Mononuclear cell (primary cell): ENCODE measurements around the gene PPP3CB. TPM values are rescaled to one million over a fixed set of nuclear protein-coding genes. Genes with fewer than 3 reads are reported as not detected.

Source experiments
- H3K27me3 ChIP-seq: 2 replicates; pipeline ENCODE4 v1.6.0; 2011; ENCODE audit warnings: low read length, control low read depth; ENCODE audit not compliant: insufficient read depth
- H3K4me1 ChIP-seq: 2 replicates; pipeline ENCODE4 v1.5.1; 2011; ENCODE audit warnings: mild to moderate bottlenecking, low read length, control low read depth; ENCODE audit not compliant: insufficient read depth
- H3K4me3 ChIP-seq: 2 replicates; pipeline ENCODE4 v1.5.1; 2011; ENCODE audit warnings: mild to moderate bottlenecking, low read length, moderate library complexity
- H3K9me3 ChIP-seq: 2 replicates; pipeline ENCODE4 v1.5.1; 2011; ENCODE audit warnings: low read depth, mild to moderate bottlenecking, control low read depth, low read length
- total RNA-seq: library from RNA; depleted of rRNA; stranded (reverse); fragments of >200 nt; gene quantifications from one replicate; pipeline ENCODE4 v1.2.3, GENCODE V29; 2012

The PPP3CB gene
- total RNA-seq, 1 donor = 13.9 TPM

GRCh38 chr10:73497623-73498022 lies 1.8 kb upstream of the PPP3CB start:
- H3K27me3 ChIP-seq = no peaks in the 10 kb centered on the region
- H3K4me1 ChIP-seq = peaks cover 52% of the 10 kb centered on the region
- no peak overlapping the region for H3K4me3 ChIP-seq
- no peaks in the 10 kb centered on the region for H3K9me3 ChIP-seq

- peak overlapping the region; percentile 84 for H3K4me3 ChIP-seq
Measured at GRCh38 chr10:73495226-73495883, 469 bp downstream of the PPP3CB start.

GRCh38 chr10:73494877-73495225 lies 973 bp downstream of the PPP3CB start:
- H3K4me3 ChIP-seq = peak overlapping the region; percentile 84
- H3K4me1 ChIP-seq = peaks cover 36% of the 10 kb centered on the region
- H3K9me3 ChIP-seq = no peaks in the 10 kb centered on the region
- no peaks in the 10 kb centered on the region for H3K27me3 ChIP-seq

More at GRCh38 chr10:73495226-73495883, 469 bp downstream of the PPP3CB start:
- H3K4me1 ChIP-seq = peaks cover 37% of the 10 kb centered on the region
- H3K9me3 ChIP-seq = no peaks in the 10 kb centered on the region
- H3K27me3 ChIP-seq = no peaks in the 10 kb centered on the region

GRCh38 chr10:73494213-73494612 lies 1.6 kb downstream of the PPP3CB start:
- Histone ChIP-seq H3K4me3 (peak overlapping the region; percentile 84), H3K4me1 (peaks cover 36% of the 10 kb centered on the region), H3K9me3 (no peaks in the 10 kb centered on the region), H3K27me3 (no peaks in the 10 kb centered on the region)

- Histone ChIP-seq H3K4me1 (peaks cover 36% of the 10 kb centered on the region), H3K4me3 (peak overlapping the region; percentile 84), H3K27me3 (no peaks in the 10 kb centered on the region)
Measured at GRCh38 chr10:73493781-73494180, 2.0 kb downstream of the PPP3CB start.

GRCh38 chr10:73486601-73487000 lies 9.2 kb downstream of the PPP3CB start:
- Histone ChIP-seq H3K27me3 (no peaks in the 10 kb centered on the region), H3K4me3 (no peak overlapping the region), H3K9me3 (no peaks in the 10 kb centered on the region), H3K4me1 (peaks cover 4% of the 10 kb centered on the region)

More at GRCh38 chr10:73493781-73494180, 2.0 kb downstream of the PPP3CB start:
- no peaks in the 10 kb centered on the region for H3K9me3 ChIP-seq

GRCh38 chr10:73485320-73485719 lies 10.5 kb downstream of the PPP3CB start:
- no peaks in the 10 kb centered on the region for H3K27me3 ChIP-seq
- H3K4me1 ChIP-seq = no peaks in the 10 kb centered on the region
- no peak overlapping the region for H3K4me3 ChIP-seq
- H3K9me3 ChIP-seq = no peaks in the 10 kb centered on the region

GRCh38 chr10:73480158-73480557 lies 15.7 kb downstream of the PPP3CB start:
- H3K4me3 ChIP-seq = no peak overlapping the region
- no peaks in the 10 kb centered on the region for H3K27me3 ChIP-seq
- no peaks in the 10 kb centered on the region for H3K9me3 ChIP-seq

GRCh38 chr10:73478636-73479035 lies 17.2 kb downstream of the PPP3CB start:
- Histone ChIP-seq H3K27me3 (no peaks in the 10 kb centered on the region), H3K4me3 (no peak overlapping the region), H3K4me1 (no peaks in the 10 kb centered on the region), H3K9me3 (no peaks in the 10 kb centered on the region)

More at GRCh38 chr10:73480158-73480557, 15.7 kb downstream of the PPP3CB start:
- no peaks in the 10 kb centered on the region for H3K4me1 ChIP-seq

- Histone ChIP-seq H3K4me1 (no peaks in the 10 kb centered on the region), H3K27me3 (no peaks in the 10 kb centered on the region), H3K9me3 (no peaks in the 10 kb centered on the region), H3K4me3 (no peak overlapping the region)
Measured at GRCh38 chr10:73471226-73471625, 24.6 kb downstream of the PPP3CB start.

- Histone ChIP-seq H3K27me3 (no peaks in the 10 kb centered on the region), H3K9me3 (no peaks in the 10 kb centered on the region), H3K4me1 (no peaks in the 10 kb centered on the region), H3K4me3 (no peak overlapping the region)
Measured at GRCh38 chr10:73469579-73469978, 26.2 kb downstream of the PPP3CB start.

GRCh38 chr10:73467206-73467605 lies 28.6 kb downstream of the PPP3CB start:
- Histone ChIP-seq H3K9me3 (no peaks in the 10 kb centered on the region), H3K4me1 (no peaks in the 10 kb centered on the region), H3K4me3 (no peak overlapping the region), H3K27me3 (no peaks in the 10 kb centered on the region)

GRCh38 chr10:73465978-73466726 lies 29.7 kb downstream of the PPP3CB start:
- Histone ChIP-seq H3K9me3 (no peaks in the 10 kb centered on the region), H3K27me3 (no peaks in the 10 kb centered on the region), H3K4me3 (no peak overlapping the region), H3K4me1 (no peaks in the 10 kb centered on the region)

- Histone ChIP-seq H3K4me1 (no peaks in the 10 kb centered on the region), H3K27me3 (no peaks in the 10 kb centered on the region), H3K4me3 (no peak overlapping the region), H3K9me3 (no peaks in the 10 kb centered on the region)
Measured at GRCh38 chr10:73460897-73461296, 34.9 kb downstream of the PPP3CB start.

- no peak overlapping the region for H3K4me3 ChIP-seq
- H3K9me3 ChIP-seq = no peaks in the 10 kb centered on the region
- H3K27me3 ChIP-seq = no peaks in the 10 kb centered on the region
- no peaks in the 10 kb centered on the region for H3K4me1 ChIP-seq
Measured at GRCh38 chr10:73459683-73460314, 36.0 kb downstream of the PPP3CB start.
